Esophagus (tissue), 2 donors: Measurements from ENCODE around the gene AKNA. TPM values are rescaled to one million over a fixed set of nuclear protein-coding genes. Genes with fewer than 3 reads are reported as not detected.

Experiments
- H3K27ac ChIP-seq, 2 donors: one replicate each; pipeline ENCODE4 v1.5.1; 2013; ENCODE audit warnings: low read depth in 2 of 2, mild to moderate bottlenecking in 2 of 2, inconsistent platforms in 1 of 2, low read length in 1 of 2, moderate library complexity in 1 of 2
- H3K27me3 ChIP-seq, 2 donors: one replicate each; pipeline ENCODE4 v1.6.1; 2013; ENCODE audit warnings: low read length in 2 of 2, control low read depth in 1 of 2, mild to moderate bottlenecking in 1 of 2; ENCODE audit not compliant: insufficient read depth in 2 of 2, control insufficient read depth in 1 of 2
- H3K36me3 ChIP-seq, 2 donors: one replicate each; pipeline ENCODE4 v1.6.1; 2013; ENCODE audit warnings: low read length in 1 of 2; ENCODE audit not compliant: control insufficient read depth in 2 of 2, insufficient read depth in 2 of 2
- H3K4me1 ChIP-seq, 2 donors: one replicate each; pipeline ENCODE4 v1.6.1; 2013; ENCODE audit warnings: low read length in 1 of 2; ENCODE audit not compliant: control insufficient read depth in 2 of 2, insufficient read depth in 2 of 2
- H3K4me3 ChIP-seq, 2 donors: one replicate each; pipeline ENCODE4 v1.5.1; 2013; ENCODE audit warnings: low read length in 2 of 2, mild to moderate bottlenecking in 2 of 2, low read depth in 1 of 2, moderate library complexity in 1 of 2
- H3K9me3 ChIP-seq, 2 donors: one replicate each; pipeline ENCODE4 v1.6.1; 2013; ENCODE audit warnings: mild to moderate bottlenecking in 2 of 2, low read depth in 1 of 2, low read length in 1 of 2, moderate library complexity in 1 of 2; ENCODE audit not compliant: control insufficient read depth in 2 of 2, insufficient read depth in 1 of 2
- WGBS, 2 donors: extraction: QIAGEN DNeasy Blood & Tissue Kit; methylation state at CpG; one replicate each; pipeline ENCODE4 v1.1.7; 2013; 5-methylcytosine and 5-hydroxymethylcytosine counted together
- polyA plus RNA-seq, 2 donors: library from polyadenylated mRNA; stranded (reverse); fragments of 200-250 nt; gene quantifications; one replicate each; pipeline ENCODE4 v1.2.3, GENCODE V29; 2013
- donor health status: healthy with polysubstance abuse.
- donor health status: Bipolar disorder and iron deficiency.

AKNA gene
- polyA plus RNA-seq, 2 donors: 5.8 to 8.3 TPM

DNA sequence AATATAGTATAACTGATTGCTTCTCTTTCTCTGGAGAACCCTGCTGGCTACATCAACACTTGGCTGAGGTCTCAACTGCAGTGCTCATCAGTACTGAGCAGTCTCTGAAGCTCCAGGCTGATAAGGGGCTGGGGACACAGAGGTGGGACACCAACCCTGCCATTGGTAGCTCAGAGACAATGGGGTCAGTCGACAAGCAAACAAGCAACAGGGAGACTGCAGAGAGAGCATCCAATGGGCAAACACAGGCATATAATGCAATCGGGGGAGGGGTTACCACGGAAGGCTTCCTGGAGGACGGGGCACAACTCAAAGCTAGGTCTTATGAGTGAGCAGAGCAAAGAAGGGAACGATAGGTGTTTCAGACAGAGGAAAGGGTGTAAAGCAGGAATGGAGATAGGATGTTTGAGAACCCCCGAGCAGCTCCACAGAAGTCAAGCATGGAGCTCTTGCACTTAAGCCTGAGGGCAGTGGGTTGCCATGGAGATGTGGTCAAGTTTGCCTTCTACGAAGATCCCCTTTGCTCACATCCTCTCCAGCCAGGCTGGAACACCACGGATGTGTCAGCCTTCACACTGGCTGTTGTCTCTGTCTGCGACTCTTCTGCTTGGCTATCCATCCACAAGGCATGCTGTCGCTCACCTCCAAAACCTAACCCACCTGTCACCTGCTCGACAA is 21.5 kb upstream of the AKNA start:
- H3K9me3 ChIP-seq: no peaks in the 10 kb centered on the region
- H3K27ac ChIP-seq: no peak overlapping the region
- H3K27me3 ChIP-seq: no peaks in the 10 kb centered on the region
- no peak overlapping the region for H3K4me3 ChIP-seq
- WGBS, 2 donors: 73 to 77% methylated on average over 11 of the region's 11 CpGs
- peaks cover 0 to 3% of the 10 kb centered on the region in 2 donors for H3K36me3 ChIP-seq
- peaks cover 0 to 3% of the 10 kb centered on the region in 2 donors for H3K4me1 ChIP-seq

DNA sequence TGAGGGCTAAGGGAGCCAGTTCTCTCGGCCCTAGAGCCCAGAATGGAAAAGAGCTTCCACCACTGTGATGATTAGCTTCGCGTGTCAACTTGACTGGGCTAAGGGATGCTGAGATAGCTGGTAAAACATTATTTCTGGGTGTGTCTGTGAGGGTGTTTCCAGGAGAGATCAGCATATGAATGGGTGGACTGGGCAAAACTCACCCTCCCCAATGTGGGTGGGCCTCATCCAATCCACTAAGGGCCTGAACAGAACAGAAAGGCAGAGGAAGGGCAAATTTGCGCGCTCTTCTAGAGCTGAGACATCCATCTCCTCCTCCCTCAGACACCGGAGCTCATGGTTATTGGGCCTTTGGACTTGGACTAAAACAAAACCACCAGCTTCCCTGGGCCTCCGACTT is 20.9 kb upstream of the AKNA start:
- no peaks in the 10 kb centered on the region for H3K27me3 ChIP-seq
- no peak overlapping the region for H3K4me3 ChIP-seq
- H3K4me1 ChIP-seq: peaks cover 0 to 3% of the 10 kb centered on the region in 2 donors
- peaks cover 0 to 5% of the 10 kb centered on the region in 2 donors for H3K36me3 ChIP-seq
- no peak overlapping the region for H3K27ac ChIP-seq
- H3K9me3 ChIP-seq: no peaks in the 10 kb centered on the region
- WGBS, 2 donors: 84 to 88% methylated on average over 7 of the region's 7 CpGs

DNA sequence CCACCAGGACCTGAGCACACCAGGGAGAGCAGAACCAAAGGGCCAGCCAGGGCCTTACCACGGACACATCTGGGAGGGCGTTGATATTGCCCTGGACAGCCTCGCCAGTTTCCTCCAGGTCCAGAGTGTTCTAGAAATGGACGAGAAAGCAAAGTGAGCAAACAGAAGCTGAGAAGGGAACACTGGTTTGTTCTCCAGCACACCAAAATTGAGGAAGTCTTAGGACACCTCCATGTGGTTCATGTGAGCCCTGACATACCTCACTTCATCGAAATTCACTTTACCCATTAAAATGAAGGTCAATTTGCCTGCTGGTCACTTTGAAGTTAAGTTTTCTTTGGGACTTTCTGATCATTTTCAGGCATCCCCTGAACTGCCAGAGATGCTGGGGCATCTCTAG is 20.1 kb upstream of the AKNA start:
- Histone ChIP-seq H3K27ac (no peak overlapping the region), H3K36me3 (peaks cover 0 to 9% of the 10 kb centered on the region in 2 donors), H3K27me3 (no peaks in the 10 kb centered on the region), H3K4me3 (no peak overlapping the region), H3K4me1 (peaks cover 0 to 3% of the 10 kb centered on the region in 2 donors), H3K9me3 (no peaks in the 10 kb centered on the region)
- 90 to 92% methylated on average over 5 of the region's 5 CpGs for WGBS, 2 donors

DNA sequence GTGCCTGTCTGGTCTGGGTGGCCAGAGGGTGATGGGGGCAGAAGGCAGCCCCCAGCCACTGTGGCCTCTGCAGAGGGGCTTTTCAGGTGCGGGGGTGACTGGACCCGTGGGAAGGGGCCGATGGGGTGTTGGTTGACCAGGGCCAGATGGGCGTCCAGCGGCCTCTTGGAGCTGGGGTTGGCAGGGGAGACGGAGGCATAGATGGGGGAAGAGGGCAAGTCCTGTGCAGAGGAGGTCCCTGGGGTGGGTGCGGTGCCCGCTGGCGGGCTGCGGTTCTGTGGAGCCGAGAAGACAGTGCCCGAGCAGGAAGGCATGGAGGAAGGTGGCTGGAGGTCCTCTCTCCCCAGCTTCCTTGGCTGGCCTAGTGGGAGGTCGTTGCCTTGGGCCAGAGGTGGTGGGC is 18.7 kb upstream of the AKNA start:
- WGBS, 2 donors: 91 to 92% methylated on average over 13 of the region's 13 CpGs
- Histone ChIP-seq H3K27me3 (no peaks in the 10 kb centered on the region), H3K4me1 (peaks cover 0 to 3% of the 10 kb centered on the region in 2 donors)

DNA sequence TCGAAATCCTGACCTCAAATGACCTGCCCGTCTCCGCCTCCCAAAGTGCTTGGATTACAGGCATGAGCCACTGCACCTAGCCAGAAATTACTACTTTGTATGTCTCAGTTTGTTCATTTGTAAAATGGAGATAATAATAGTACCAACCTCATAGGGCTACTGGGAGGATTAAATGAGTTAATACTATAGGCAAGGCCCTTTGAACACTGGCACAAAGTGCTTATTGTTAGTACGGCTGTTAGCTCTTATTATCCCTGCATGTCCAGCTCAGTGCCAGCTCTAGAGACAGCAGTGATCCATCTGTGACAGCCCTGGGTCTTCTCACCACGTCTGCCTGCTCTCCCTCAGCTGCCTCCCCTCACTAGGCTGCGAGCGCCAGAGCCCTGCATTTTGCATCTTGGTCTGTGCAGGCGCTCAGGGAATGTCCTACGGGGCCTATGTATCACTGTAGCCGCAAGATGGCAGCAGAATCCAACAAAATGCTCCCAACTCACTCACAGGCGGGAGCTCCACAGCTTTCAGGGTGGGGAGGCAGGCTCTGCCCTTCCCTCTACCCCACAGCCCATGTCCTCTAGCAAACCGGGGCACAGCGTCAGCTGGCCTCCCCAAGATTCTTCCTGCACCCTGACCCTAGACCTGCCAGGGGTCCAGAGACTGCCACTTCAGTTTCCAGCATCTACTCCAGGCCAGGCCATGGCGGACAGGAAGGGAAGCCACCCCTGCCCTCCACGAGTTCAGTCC is 17.7 kb upstream of the AKNA start:
- Histone ChIP-seq H3K4me3 (no peak overlapping the region), H3K27ac (no peak overlapping the region), H3K9me3 (no peaks in the 10 kb centered on the region), H3K36me3 (peaks cover 0 to 9% of the 10 kb centered on the region in 2 donors), H3K4me1 (no peaks in the 10 kb centered on the region), H3K27me3 (no peaks in the 10 kb centered on the region)
- 26 to 27% methylated on average over 15 of the region's 15 CpGs for WGBS, 2 donors

More for the DNA sequence above, 18.7 kb upstream of the AKNA start:
- H3K36me3 ChIP-seq: peaks cover 0 to 9% of the 10 kb centered on the region in 2 donors
- H3K9me3 ChIP-seq: no peaks in the 10 kb centered on the region
- H3K27ac ChIP-seq: no peak overlapping the region
- H3K4me3 ChIP-seq: no peak overlapping the region

DNA sequence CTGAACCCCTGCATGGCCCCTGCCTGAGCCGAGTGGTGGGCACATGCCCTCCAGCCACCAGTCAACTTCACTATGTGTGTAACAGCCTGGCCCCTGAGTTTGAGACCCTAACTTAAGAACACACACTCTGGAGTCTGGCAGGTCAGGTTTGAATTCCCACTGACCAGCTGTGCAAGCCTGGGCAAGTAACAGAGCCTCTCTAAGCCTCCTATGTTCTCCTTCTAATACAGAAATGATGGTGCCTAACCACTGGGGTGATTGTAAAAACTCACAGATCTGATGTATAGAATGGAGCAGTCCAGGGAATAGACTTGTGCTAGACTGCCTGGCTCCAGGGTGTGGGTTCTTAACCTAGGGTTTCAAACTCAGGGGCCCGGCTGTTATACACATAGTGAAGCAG is 16.7 kb upstream of the AKNA start:
- Histone ChIP-seq H3K27me3 (no peaks in the 10 kb centered on the region), H3K27ac (no peak overlapping the region)
- 87 to 92% methylated on average over 2 of the region's 2 CpGs for WGBS, 2 donors

DNA sequence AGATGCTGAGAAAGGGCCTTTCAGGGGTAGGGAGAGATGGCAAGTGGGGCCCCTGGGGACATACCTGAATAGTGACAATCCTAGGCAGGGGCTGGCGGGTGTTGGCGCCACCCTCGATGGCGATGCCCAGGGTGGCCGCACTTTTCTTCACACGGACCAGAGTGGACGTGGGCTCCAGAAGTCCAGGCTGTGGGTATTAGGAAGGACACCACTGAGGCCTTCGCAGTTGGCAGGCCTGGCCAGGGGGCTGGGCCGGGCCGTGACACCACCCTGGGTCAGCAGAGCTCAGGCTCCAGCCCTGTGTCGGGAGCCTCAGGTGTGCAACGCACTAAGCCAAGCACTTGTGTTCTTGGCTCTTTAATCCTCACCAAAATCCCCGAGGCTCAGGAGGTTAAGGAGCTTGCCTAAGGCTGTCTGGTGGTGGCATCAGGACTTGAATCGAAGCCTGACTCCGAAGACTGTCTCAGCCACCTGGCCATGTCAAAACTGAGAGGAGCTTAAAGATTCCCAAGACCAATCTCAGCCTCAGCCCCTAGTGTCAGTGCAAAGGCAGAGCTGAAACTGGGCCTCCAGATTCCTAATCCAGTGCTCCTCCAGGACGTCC is 15.5 kb upstream of the AKNA start:
- Histone ChIP-seq H3K4me1 (no peaks in the 10 kb centered on the region), H3K27ac (no peak overlapping the region), H3K9me3 (no peaks in the 10 kb centered on the region), H3K27me3 (no peaks in the 10 kb centered on the region), H3K36me3 (peaks cover 0 to 9% of the 10 kb centered on the region in 2 donors), H3K4me3 (no peak overlapping the region)
- 87 to 92% methylated on average over 16 of the region's 16 CpGs for WGBS, 2 donors

More for the DNA sequence above, 16.7 kb upstream of the AKNA start:
- Histone ChIP-seq H3K36me3 (peaks cover 0 to 9% of the 10 kb centered on the region in 2 donors), H3K4me1 (no peaks in the 10 kb centered on the region), H3K9me3 (no peaks in the 10 kb centered on the region), H3K4me3 (no peak overlapping the region)

DNA sequence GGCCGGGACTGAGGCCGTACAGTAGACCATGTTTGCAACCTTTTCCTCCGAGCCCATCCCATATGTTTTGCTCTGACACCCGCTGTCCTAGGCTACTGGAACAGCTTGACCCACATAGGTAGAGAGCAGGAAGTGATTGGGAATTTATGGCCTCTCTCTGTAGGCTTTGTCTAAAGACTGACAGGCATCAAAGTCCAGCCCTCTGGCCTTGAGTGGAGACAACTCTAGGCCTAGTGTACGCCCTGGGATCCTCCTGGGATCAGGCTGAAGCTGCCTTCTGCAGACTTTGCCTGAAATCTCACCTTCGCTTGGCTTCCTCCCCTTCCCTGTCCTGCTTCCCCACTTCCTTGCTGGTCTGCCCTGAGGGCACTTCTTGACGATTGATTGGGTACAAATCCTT is 13.6 kb upstream of the AKNA start:
- 76 to 78% methylated on average over 7 of the region's 7 CpGs for WGBS, 2 donors
- no peak overlapping the region for H3K4me3 ChIP-seq
- H3K27me3 ChIP-seq: no peaks in the 10 kb centered on the region
- H3K27ac ChIP-seq: no peak overlapping the region
- no peaks in the 10 kb centered on the region for H3K9me3 ChIP-seq
- H3K4me1 ChIP-seq: no peaks in the 10 kb centered on the region
- H3K36me3 ChIP-seq: peaks cover 0 to 7% of the 10 kb centered on the region in 2 donors

DNA sequence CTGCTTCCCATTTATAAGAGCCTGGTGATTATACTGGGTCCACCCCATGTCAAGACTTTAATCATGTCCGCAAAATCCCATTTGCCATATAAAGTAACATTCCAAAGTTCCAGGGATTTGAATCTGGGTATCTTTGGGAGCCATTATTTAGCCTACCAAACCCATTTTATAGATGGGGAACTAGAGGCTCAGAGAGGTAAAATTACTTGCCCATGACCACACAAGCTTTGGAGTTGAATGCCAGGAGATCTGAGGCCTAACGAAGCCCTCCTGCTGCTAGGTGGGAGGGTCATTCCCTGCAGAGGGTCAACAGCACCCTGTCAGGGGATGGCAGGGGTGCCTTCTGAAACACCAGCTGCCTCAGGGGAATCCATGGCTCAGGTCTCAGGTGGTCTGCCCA is 13.0 kb upstream of the AKNA start:
- Histone ChIP-seq H3K27ac (no peak overlapping the region), H3K4me3 (no peak overlapping the region), H3K4me1 (no peaks in the 10 kb centered on the region), H3K27me3 (no peaks in the 10 kb centered on the region), H3K9me3 (no peaks in the 10 kb centered on the region), H3K36me3 (peaks cover 0 to 6% of the 10 kb centered on the region in 2 donors)
- 70 to 73% methylated on average over 2 of the region's 2 CpGs for WGBS, 2 donors
